GM10248 (cell line): ENCODE measurements around the gene RTL1.

Experiments
- CTCF ChIA-PET: fragments of 300-600 bp; sonication (Branson Sonifier 250); formaldehyde crosslinking; extraction: SDS; loops from one replicate; lab custom pipeline; 2021; ENCODE audit warnings: antibody characterized with exemption; lab: Yijun Ruan, JAX
- POLR2A ChIA-PET: fragments of 350-650 bp; sonication (Branson Sonifier 250); formaldehyde crosslinking; extraction: SDS; loops from one replicate; lab custom pipeline; 2020; ENCODE audit warnings: antibody characterized with exemption; lab: Yijun Ruan, JAX
- DNase-seq: peaks from one replicate; pipeline ENCODE4 v3.0.0; 2012; ENCODE audit errors: extremely low spot score
- TF ChIP-seq, protein P1 (sequence below): IDR thresholded peaks from 2 replicates; pipeline ENCODE4 v1.5.1; 2012; ENCODE audit warnings: mild to moderate bottlenecking, low read depth; ENCODE audit errors: extremely low read depth, missing control alignments, control extremely low read depth

The RTL1 gene

DNA sequence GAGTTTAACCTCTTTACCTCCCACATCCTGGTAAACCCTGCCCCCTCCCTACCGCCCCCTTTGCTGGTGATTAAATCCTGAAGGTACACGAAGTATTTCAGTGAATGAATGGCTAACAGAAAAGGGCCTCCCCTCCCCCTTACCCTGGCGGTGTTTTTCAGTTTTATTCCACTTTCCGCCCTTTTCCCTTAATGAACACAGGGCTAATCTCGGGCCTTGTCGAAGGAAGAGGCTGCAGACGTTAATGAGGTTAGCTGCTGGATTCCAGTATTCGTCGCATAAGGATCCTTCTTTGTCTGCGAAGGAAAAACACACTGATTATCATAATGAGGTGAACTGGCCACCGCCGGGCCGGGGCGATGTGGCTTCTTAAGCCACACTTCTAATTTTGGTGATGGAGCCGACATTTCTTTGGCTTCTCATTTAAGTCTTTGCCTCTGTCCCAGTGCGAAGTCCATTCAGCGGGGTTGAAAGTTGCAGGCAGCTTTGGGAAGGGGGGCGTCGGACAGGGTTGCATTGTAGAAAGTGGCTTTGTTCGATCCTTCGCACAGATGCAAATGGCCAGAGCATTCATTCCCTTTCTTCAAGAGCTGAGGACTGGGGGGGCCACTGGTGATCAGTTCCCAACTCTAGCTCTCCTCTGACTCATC, 71.1 kb downstream of the RTL1 start:
- ChIA-PET POLR2A (no interaction called here), CTCF (interaction anchor here (1.7 kb wide), 1 partner anchor 19 kb away, joined by 4 read pairs; no protein-coding TSS in a partner anchor)
- DNase-seq: no peak
- TF ChIP-seq, protein P1, sequence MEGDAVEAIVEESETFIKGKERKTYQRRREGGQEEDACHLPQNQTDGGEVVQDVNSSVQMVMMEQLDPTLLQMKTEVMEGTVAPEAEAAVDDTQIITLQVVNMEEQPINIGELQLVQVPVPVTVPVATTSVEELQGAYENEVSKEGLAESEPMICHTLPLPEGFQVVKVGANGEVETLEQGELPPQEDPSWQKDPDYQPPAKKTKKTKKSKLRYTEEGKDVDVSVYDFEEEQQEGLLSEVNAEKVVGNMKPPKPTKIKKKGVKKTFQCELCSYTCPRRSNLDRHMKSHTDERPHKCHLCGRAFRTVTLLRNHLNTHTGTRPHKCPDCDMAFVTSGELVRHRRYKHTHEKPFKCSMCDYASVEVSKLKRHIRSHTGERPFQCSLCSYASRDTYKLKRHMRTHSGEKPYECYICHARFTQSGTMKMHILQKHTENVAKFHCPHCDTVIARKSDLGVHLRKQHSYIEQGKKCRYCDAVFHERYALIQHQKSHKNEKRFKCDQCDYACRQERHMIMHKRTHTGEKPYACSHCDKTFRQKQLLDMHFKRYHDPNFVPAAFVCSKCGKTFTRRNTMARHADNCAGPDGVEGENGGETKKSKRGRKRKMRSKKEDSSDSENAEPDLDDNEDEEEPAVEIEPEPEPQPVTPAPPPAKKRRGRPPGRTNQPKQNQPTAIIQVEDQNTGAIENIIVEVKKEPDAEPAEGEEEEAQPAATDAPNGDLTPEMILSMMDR: no peak

DNA sequence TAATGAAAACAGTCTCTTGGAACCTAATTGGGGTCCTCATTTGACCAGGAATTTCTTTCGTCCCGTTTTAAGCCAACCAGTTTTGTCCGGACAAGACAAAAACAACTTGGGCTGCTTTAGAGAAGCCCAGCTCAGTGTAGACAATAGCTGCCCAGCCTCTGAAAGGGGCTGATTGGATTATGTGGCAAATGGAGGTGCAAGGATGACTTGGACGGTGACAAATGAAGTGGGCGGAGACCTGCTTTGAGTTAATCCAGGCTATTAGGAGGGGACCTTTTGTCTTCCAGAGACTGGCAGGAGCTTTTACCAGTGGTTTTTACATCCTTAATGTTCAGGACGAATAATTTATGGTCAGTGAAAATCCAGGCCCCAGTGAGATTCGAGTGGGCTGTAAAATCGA, 72.8 kb downstream of the RTL1 start:
- TF ChIP-seq, protein P1: no peak

More for the DNA sequence above, 72.8 kb downstream of the RTL1 start:
- ChIA-PET CTCF (no interaction called here), POLR2A (no interaction called here)
- DNase-seq: no peak
